Activated naive CD8-positive, alpha-beta T cell treated with anti-CD3 and anti-CD28 coated beads, Interleukin-2, amount 50 U/mL, for 24 hours (primary cell): ENCODE data around the gene CLSTN2.

ENCODE experiments used
- ATAC-seq: fragments of 150-1000 bp; cut with Tn5 transposase; one replicate; pipeline ENCODE4 v1.10.0; 2021
- DNase-seq: peaks from one replicate; pipeline ENCODE4 v3.0.0; 2021
- H3K27ac Mint-ChIP-seq: one replicate; pipeline ENCODE4 v1.8.0; 2021; ENCODE audit warnings: mild to moderate bottlenecking, mixed read lengths
- H3K27me3 Mint-ChIP-seq: one replicate; pipeline ENCODE4 v1.8.0; 2021; ENCODE audit warnings: mixed read lengths
- H3K36me3 Mint-ChIP-seq: one replicate; pipeline ENCODE4 v1.8.0; 2021; ENCODE audit warnings: low read depth, mixed read lengths
- H3K4me1 Mint-ChIP-seq: one replicate; pipeline ENCODE4 v1.8.0; 2021; ENCODE audit warnings: mixed read lengths
- H3K4me3 Mint-ChIP-seq: one replicate; pipeline ENCODE4 v1.8.0; 2021; ENCODE audit warnings: mild to moderate bottlenecking, moderate library complexity, mixed read lengths
- H3K9me3 Mint-ChIP-seq: one replicate; pipeline ENCODE4 v1.8.0; 2021; ENCODE audit warnings: mixed read lengths

CLSTN2 gene

DNA sequence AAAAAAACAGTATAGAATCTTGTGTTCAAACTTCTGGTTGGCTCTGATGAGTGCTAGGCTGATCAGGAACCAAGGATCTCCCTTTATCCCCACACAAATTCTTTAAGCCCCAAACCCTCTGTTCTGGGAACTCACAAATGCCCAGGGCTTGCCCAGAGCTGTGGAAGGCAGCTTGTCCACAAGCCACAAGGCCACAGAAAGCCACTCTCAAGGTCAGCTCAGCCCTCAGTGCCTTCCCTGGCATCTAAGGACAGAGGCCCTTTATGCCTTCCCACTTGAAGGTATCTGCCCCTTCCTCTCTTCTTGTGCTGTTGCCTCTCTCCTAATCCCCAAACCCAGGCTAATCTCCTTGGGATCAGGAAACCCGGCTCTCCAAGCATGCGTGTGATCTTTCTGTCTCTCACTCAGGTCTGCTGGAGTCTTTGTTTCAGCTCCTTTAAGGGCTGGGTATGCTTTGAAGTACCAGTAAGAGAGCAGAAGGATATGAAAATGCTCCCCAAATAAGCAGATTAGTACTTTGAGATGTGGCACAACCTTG, 597.9 kb downstream of the CLSTN2 start:
- H3K4me1 Mint-ChIP-seq: no peaks in the 10 kb centered on the region
- H3K4me3 Mint-ChIP-seq: no peak overlapping the region
- no peaks in the 10 kb centered on the region for H3K36me3 Mint-ChIP-seq
- no peak overlapping the region for H3K27ac Mint-ChIP-seq
- DNase-seq: no peak
- H3K27me3 Mint-ChIP-seq: no peaks in the 10 kb centered on the region
- ATAC-seq: no peak
- H3K9me3 Mint-ChIP-seq: no peaks in the 10 kb centered on the region

- no peaks in the 10 kb centered on the region for H3K36me3 Mint-ChIP-seq
Measured at GRCh38 chr3:140536926-140537726, 602.1 kb downstream of the CLSTN2 start.

DNA sequence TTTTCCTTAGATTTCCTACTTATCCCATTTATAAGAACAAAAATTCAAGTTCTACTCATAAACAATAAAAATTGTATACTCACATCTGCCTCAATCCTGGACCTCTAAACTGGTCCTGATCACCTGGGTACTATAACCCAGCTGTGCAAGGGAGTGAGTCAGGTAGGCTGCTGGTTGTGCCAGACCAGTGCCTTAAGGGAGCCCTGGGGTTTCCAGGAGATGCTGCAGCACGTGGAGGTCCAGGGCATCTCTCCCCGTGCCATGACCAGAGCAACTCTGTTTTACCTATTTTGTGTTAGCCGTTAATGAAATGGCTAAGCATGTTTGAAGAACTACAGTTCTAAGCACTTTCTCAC, 602.7 kb downstream of the CLSTN2 start:
- no peaks in the 10 kb centered on the region for H3K4me1 Mint-ChIP-seq
- ATAC-seq (no peak), DNase-seq (no peak)
- no peak overlapping the region for H3K27ac Mint-ChIP-seq
- no peaks in the 10 kb centered on the region for H3K36me3 Mint-ChIP-seq
- H3K9me3 Mint-ChIP-seq: no peaks in the 10 kb centered on the region
- no peak overlapping the region for H3K4me3 Mint-ChIP-seq
- H3K27me3 Mint-ChIP-seq: peaks cover 1% of the 10 kb centered on the region

More at GRCh38 chr3:140536926-140537726, 602.1 kb downstream of the CLSTN2 start:
- Mint-ChIP-seq H3K4me1 (no peaks in the 10 kb centered on the region), H3K27ac (no peak overlapping the region), H3K27me3 (peaks cover 1% of the 10 kb centered on the region), H3K9me3 (no peaks in the 10 kb centered on the region), H3K4me3 (no peak overlapping the region)
- DNase-seq (no peak), ATAC-seq (no peak)

DNA sequence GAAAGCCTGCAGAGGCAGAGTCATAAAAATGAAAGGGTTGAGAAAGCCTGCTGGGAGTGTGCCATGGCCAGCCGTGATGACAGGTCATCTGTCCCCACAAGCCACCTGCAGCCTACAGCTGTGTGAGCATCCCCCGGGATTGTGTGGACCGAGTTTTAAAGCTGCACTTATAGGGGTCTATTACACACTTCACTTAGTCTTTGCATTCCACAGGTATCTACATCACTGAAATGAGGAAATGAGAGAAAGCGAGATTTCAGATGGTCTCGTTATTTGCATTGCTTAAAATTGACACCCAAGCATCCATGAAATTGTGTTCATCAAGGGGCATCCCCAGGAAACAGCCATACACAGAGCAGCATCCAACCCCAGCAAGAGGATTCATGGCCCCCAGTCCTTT, 605.3 kb downstream of the CLSTN2 start:
- no peaks in the 10 kb centered on the region for H3K36me3 Mint-ChIP-seq
- peaks cover 1% of the 10 kb centered on the region for H3K27me3 Mint-ChIP-seq
- no peak overlapping the region for H3K4me3 Mint-ChIP-seq
- no peaks in the 10 kb centered on the region for H3K4me1 Mint-ChIP-seq
- ATAC-seq: no peak
- no peak overlapping the region for H3K27ac Mint-ChIP-seq
- DNase-seq: no peak
- H3K9me3 Mint-ChIP-seq: no peaks in the 10 kb centered on the region

DNA sequence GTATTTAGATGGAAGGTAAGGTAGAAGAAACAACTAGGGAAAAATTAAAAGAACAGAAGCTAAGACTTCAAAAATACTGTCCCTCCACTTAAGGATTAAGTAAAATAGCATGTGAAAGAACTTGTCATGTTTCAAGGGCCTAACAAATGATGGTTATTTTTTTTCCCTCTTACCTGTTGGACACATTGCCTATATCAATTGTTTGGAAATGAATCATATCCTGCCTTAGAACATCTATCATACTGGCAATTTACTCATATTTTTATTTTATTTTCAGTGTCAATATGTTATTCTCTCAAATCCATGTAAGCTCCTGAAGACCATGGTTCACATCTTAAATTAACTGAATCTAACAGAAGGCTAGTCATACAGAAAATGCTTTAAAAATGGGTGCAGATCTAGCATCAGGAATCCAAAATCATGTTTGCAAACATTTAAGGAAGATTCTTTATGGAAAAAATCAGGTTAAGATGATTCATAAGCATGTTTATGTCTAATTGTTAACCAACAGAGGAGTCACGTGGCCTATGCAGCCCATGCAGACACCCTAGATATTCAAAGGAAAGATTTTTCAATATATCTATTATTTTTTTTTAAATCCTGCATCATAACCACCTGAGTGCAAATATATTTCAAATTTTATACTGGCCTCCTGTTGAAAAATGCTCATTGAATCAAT, 607.1 kb downstream of the CLSTN2 start:
- Mint-ChIP-seq H3K4me1 (no peaks in the 10 kb centered on the region), H3K27me3 (peaks cover 3% of the 10 kb centered on the region), H3K4me3 (no peak overlapping the region), H3K27ac (no peak overlapping the region), H3K36me3 (no peaks in the 10 kb centered on the region), H3K9me3 (no peaks in the 10 kb centered on the region)
- no peak for DNase-seq
- no peak for ATAC-seq

DNA sequence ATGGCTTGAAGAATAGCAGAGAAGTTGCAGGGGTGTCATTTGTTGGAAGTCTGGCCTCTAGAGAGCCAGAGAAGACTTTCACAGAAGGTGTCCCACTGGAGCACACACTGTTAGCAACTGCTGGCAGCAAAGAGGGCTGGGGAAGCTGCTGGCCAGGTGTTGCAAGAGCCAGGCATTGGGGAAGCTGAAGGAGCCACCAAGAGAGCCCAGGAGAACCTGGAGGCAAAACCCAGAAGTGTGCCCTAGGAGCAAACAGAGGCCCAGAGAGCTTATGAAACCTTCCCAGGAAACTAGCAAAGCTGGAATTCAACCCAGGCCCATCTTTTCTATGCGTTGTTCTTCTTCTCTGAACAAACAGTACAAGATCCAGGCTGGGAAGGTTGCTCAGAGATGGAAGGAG, 610.2 kb downstream of the CLSTN2 start:
- H3K27me3 Mint-ChIP-seq: peaks cover 3% of the 10 kb centered on the region
- no peak for DNase-seq
- H3K4me1 Mint-ChIP-seq: no peaks in the 10 kb centered on the region
- H3K36me3 Mint-ChIP-seq: no peaks in the 10 kb centered on the region
- no peak overlapping the region for H3K4me3 Mint-ChIP-seq
- H3K27ac Mint-ChIP-seq: no peak overlapping the region
- no peaks in the 10 kb centered on the region for H3K9me3 Mint-ChIP-seq
- ATAC-seq: no peak

- H3K36me3 Mint-ChIP-seq: no peaks in the 10 kb centered on the region
- H3K4me3 Mint-ChIP-seq: no peak overlapping the region
- H3K27me3 Mint-ChIP-seq: peaks cover 3% of the 10 kb centered on the region
- no peak for DNase-seq
- H3K27ac Mint-ChIP-seq: no peak overlapping the region
- no peaks in the 10 kb centered on the region for H3K4me1 Mint-ChIP-seq
- no peaks in the 10 kb centered on the region for H3K9me3 Mint-ChIP-seq
- ATAC-seq: no peak
Measured at GRCh38 chr3:140545756-140546155, 610.8 kb downstream of the CLSTN2 start.

GRCh38 chr3:140546649-140547048, 611.7 kb downstream of the CLSTN2 start:
- Mint-ChIP-seq H3K4me1 (no peaks in the 10 kb centered on the region), H3K9me3 (no peaks in the 10 kb centered on the region), H3K4me3 (no peak overlapping the region), H3K36me3 (no peaks in the 10 kb centered on the region), H3K27me3 (peaks cover 3% of the 10 kb centered on the region), H3K27ac (no peak overlapping the region)
- DNase-seq: no peak
- no peak for ATAC-seq

DNA sequence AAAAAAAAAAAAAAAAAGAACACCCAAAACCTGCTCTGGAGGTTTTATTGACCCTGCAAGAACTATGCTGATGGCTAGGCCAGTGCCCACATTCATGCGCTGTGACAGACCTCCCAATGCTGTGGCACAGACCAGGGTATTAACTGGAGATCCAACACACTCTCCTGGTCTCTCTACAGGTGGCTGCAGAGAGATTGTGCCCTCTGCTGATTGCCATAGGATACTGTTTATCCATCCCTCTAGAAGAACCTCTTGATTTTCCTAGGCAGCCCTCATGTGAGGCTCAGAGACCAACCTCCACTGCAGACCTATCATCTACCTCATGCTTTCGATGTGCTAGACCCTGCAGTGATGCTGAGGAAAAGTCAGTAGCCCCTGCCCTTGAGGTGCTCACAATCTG, 617.4 kb downstream of the CLSTN2 start:
- ATAC-seq (no peak), DNase-seq (no peak)
- Mint-ChIP-seq H3K27me3 (no peaks in the 10 kb centered on the region), H3K36me3 (no peaks in the 10 kb centered on the region), H3K4me3 (no peak overlapping the region), H3K27ac (no peak overlapping the region), H3K9me3 (no peaks in the 10 kb centered on the region), H3K4me1 (no peaks in the 10 kb centered on the region)

DNA sequence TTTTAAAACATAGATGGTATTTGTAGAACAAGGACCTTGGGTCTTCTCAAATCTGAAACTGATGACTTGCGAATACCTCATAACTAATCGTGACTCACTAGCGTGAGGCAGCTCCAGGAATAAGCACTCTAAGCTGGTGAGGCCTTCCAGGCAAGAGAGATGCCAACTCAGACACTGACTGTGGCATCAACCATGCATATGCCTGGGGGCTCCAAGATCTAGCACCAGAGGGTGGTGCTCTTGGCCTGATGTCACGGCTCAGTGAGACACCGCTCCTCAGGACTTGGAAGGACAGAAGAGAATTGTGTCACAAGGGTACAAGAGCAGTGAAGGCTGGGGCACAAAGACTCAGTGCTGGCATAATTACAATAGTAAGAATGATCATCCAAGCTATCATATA, 617.9 kb downstream of the CLSTN2 start:
- DNase-seq: no peak
- no peaks in the 10 kb centered on the region for H3K27me3 Mint-ChIP-seq
- no peaks in the 10 kb centered on the region for H3K9me3 Mint-ChIP-seq
- no peaks in the 10 kb centered on the region for H3K36me3 Mint-ChIP-seq
- ATAC-seq: no peak
- H3K4me1 Mint-ChIP-seq: no peaks in the 10 kb centered on the region
- no peak overlapping the region for H3K4me3 Mint-ChIP-seq
- no peak overlapping the region for H3K27ac Mint-ChIP-seq

GRCh38 chr3:140553591-140553990, 618.6 kb downstream of the CLSTN2 start:
- no peaks in the 10 kb centered on the region for H3K27me3 Mint-ChIP-seq
- no peaks in the 10 kb centered on the region for H3K9me3 Mint-ChIP-seq

GRCh38 chr3:140555666-140556065, 620.7 kb downstream of the CLSTN2 start:
- DNase-seq (no peak), ATAC-seq (no peak)
- H3K9me3 Mint-ChIP-seq: no peaks in the 10 kb centered on the region
- H3K27me3 Mint-ChIP-seq: no peaks in the 10 kb centered on the region
- no peaks in the 10 kb centered on the region for H3K36me3 Mint-ChIP-seq
- no peaks in the 10 kb centered on the region for H3K4me1 Mint-ChIP-seq
- H3K27ac Mint-ChIP-seq: no peak overlapping the region
- no peak overlapping the region for H3K4me3 Mint-ChIP-seq

More at GRCh38 chr3:140553591-140553990, 618.6 kb downstream of the CLSTN2 start:
- no peaks in the 10 kb centered on the region for H3K4me1 Mint-ChIP-seq
- H3K36me3 Mint-ChIP-seq: no peaks in the 10 kb centered on the region
- DNase-seq (no peak), ATAC-seq (no peak)
- no peak overlapping the region for H3K27ac Mint-ChIP-seq
- H3K4me3 Mint-ChIP-seq: no peak overlapping the region

GRCh38 chr3:140557476-140557875, 622.5 kb downstream of the CLSTN2 start:
- Mint-ChIP-seq H3K9me3 (no peaks in the 10 kb centered on the region), H3K4me1 (no peaks in the 10 kb centered on the region), H3K36me3 (no peaks in the 10 kb centered on the region), H3K4me3 (no peak overlapping the region), H3K27me3 (no peaks in the 10 kb centered on the region), H3K27ac (no peak overlapping the region)
- DNase-seq (no peak), ATAC-seq (no peak)

- H3K27ac Mint-ChIP-seq: no peak overlapping the region
- ATAC-seq (no peak), DNase-seq (no peak)
- H3K9me3 Mint-ChIP-seq: no peaks in the 10 kb centered on the region
- H3K36me3 Mint-ChIP-seq: no peaks in the 10 kb centered on the region
- no peaks in the 10 kb centered on the region for H3K4me1 Mint-ChIP-seq
- no peak overlapping the region for H3K4me3 Mint-ChIP-seq
- H3K27me3 Mint-ChIP-seq: no peaks in the 10 kb centered on the region
Measured at GRCh38 chr3:140559546-140559945, 624.6 kb downstream of the CLSTN2 start.

DNA sequence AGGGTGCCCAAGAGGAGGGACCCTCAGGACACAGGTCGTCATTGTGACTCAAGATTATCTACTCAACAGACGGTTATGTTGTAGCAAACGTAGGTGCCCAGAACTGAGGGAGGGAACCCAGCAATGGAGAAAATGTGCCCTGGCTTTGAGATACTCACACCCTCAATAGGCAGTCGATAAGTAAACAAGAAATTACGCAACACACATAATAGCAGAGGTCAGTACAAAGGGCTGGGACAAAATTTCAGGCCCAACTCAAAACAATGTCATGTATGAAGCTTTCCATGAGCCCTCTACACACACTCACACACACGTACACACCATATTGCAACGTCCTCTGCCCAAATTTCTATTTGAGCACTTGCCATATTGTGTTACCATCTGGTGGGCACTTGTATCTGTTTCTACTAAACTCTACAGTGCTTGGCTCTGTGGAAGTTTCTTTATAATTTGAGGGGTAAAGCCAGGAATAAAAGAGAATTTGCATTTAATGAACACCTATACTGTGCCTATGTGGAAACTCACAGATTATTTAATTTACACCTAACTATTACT, 628.3 kb downstream of the CLSTN2 start:
- Mint-ChIP-seq H3K36me3 (no peaks in the 10 kb centered on the region), H3K4me1 (no peaks in the 10 kb centered on the region), H3K9me3 (no peaks in the 10 kb centered on the region), H3K27me3 (no peaks in the 10 kb centered on the region), H3K27ac (no peak overlapping the region), H3K4me3 (no peak overlapping the region)
- ATAC-seq (no peak), DNase-seq (no peak)
